ENCODE measurements around the gene PGM5.
"Not testable (repeated sequence)": the region's sequence is repeated elsewhere in the genome, so short reads cannot be mapped to it uniquely, and the experiment has no call there.

GRCh38 chr9:68396411-68397094 lies 40.1 kb downstream of the PGM5 start:
- TF ChIP-seq POLR2A (IDR thresholded peaks at IDR 0.05; ENCODE audit: low read length); GATA1 (IDR thresholded peaks at IDR 0.05; ENCODE audit: low read depth, low read length): not testable (repeated sequence)

All from erythroblast (primary cell).